Lower leg skin (tissue), 4 donors: ENCODE data around the gene PLXNB3. TPM values are rescaled to one million over a fixed set of nuclear protein-coding genes. Genes with fewer than 3 reads are reported as not detected.

Source experiments
- DNase-seq, 2 donors: peaks; one replicate each; pipeline ENCODE4 v3.0.0-alpha.2; 2019; ENCODE audit warnings: low spot score in 2 of 2
- H3K4me3 ChIP-seq: fragments of 200-600 bp; sonication (generic); 2 replicates; pipeline ENCODE4 v1.5.1; 2017; ENCODE audit warnings: mild to moderate bottlenecking, low read depth; ENCODE audit not compliant: poor library complexity, severe bottlenecking
- CTCF ChIP-seq, 3 donors: fragments of 450-650 bp; IDR thresholded peaks; one replicate each; pipeline ENCODE4 v1.5.1; 2016; ENCODE audit warnings: antibody characterized with exemption in 3 of 3, mild to moderate bottlenecking in 3 of 3, moderate library complexity in 2 of 3
- POLR2A ChIP-seq, 2 donors: fragments of 450-650 bp; IDR thresholded peaks; one replicate each; pipeline ENCODE4 v1.6.1; 2016 to 2017; ENCODE audit warnings: antibody characterized with exemption in 2 of 2, mild to moderate bottlenecking in 1 of 2, moderate library complexity in 1 of 2
- WGBS, 2 donors: methylation state at CpG; one replicate each; pipeline ENCODE4 v1.1.5; 2018; 5-methylcytosine and 5-hydroxymethylcytosine counted together
- intact Hi-C: fragments of 100-400 bp; cut with DNase I; formaldehyde crosslinking; loops from one replicate; pipeline ENCODE4 v1.15.0; 2023; ENCODE audit warnings: low total_unique reads
- total RNA-seq, 4 donors: library from RNA; depleted of rRNA; stranded (reverse); fragments of >200 nt; gene quantifications; one replicate each; pipeline ENCODE4 v1.1.0, GENCODE V29; 2016

PLXNB3 gene
- total RNA-seq, 4 donors from 2014 or later, result 10.9 to 21.9 (median 12.3) TPM

GRCh38 chrX:153771415-153772315 is 7.6 kb downstream of the PLXNB3 start:
- WGBS, 2 donors, result 87 to 93% methylated on average over 2 to 30 of the region's 37 CpGs
- no peak for TF ChIP-seq POLR2A (IDR thresholded peaks at IDR 0.05)
- TF ChIP-seq CTCF (IDR thresholded peaks at IDR 0.05), result no peak
- intact Hi-C loops, result loop anchor here (5.0 kb wide), 1 partner anchor 1889 kb away; no protein-coding TSS in a partner anchor
- no peak overlapping the region for H3K4me3 ChIP-seq
- DNase-seq, result no peak

GRCh38 chrX:153772316-153773217 is 8.5 kb downstream of the PLXNB3 start:
- 72 to 86% methylated on average over 5 to 21 of the region's 21 CpGs for WGBS, 2 donors
- DNase-seq, result no peak
- intact Hi-C loops, result loop anchor here (5.0 kb wide), 1 partner anchor 1890 kb away; no protein-coding TSS in a partner anchor
- H3K4me3 ChIP-seq, result no peak overlapping the region
- TF ChIP-seq CTCF (IDR thresholded peaks at IDR 0.05) (no peak), POLR2A (IDR thresholded peaks at IDR 0.05) (no peak)

GRCh38 chrX:153773218-153773611 is 9.2 kb downstream of the PLXNB3 start:
- no peak overlapping the region for H3K4me3 ChIP-seq
- intact Hi-C loops, result loop anchor here (5.0 kb wide), 1 partner anchor 1891 kb away; no protein-coding TSS in a partner anchor
- no peak for DNase-seq
- WGBS, 2 donors, result 88% methylated on average over 10 of the region's 23 CpGs; no CpG with 5 or more reads in 1 of the 2 donors
- TF ChIP-seq CTCF (IDR thresholded peaks at IDR 0.05) (no peak), POLR2A (IDR thresholded peaks at IDR 0.05) (no peak)

GRCh38 chrX:153773741-153774575 is 9.9 kb downstream of the PLXNB3 start:
- H3K4me3 ChIP-seq, result no peak overlapping the region
- DNase-seq, result no peak
- TF ChIP-seq CTCF (IDR thresholded peaks at IDR 0.05), result no peak
- TF ChIP-seq POLR2A (IDR thresholded peaks at IDR 0.05), result no peak
- intact Hi-C loops, result loop anchor here (5.0 kb wide), 1 partner anchor 1892 kb away; no protein-coding TSS in a partner anchor
- 88 to 94% methylated on average over 10 to 45 of the region's 48 CpGs for WGBS, 2 donors
